PFSK-1 (cell line): ENCODE measurements around the gene ABCC3. TPM values are rescaled to one million over a fixed set of nuclear protein-coding genes. Genes with fewer than 3 reads are reported as not detected.

ENCODE experiments used
- FOXP2 ChIP-seq: optimal IDR thresholded peaks from 2 replicates; pipeline ENCODE3; 2011; ENCODE audit warnings: borderline replicate concordance, control low read depth, inconsistent platforms; ENCODE audit not compliant: insufficient read depth; ENCODE audit errors: extremely low read length, extremely low read depth
- POLR2AphosphoS5 ChIP-seq: IDR thresholded peaks from 2 replicates; pipeline ENCODE4 v1.6.1; 2012; ENCODE audit warnings: low read depth, mild to moderate bottlenecking, control low read depth, low read length, moderate library complexity
- SIN3A ChIP-seq: IDR thresholded peaks from 2 replicates; pipeline ENCODE4 v1.6.1; 2012; ENCODE audit warnings: mild to moderate bottlenecking, low read length, moderate library complexity, borderline replicate concordance; ENCODE audit not compliant: insufficient read depth
- TAF1 ChIP-seq: IDR thresholded peaks from 2 replicates; pipeline ENCODE4 v1.6.1; 2012; ENCODE audit warnings: low read length, control low read depth, borderline replicate concordance; ENCODE audit not compliant: insufficient read depth
- polyA plus RNA-seq: library from polyadenylated mRNA; unstranded; fragments of >200 nt; gene quantifications from one replicate; pipeline ENCODE4 v1.2.1, GENCODE V29; 2012; ENCODE audit warnings: low read depth, missing spikeins; ENCODE audit not compliant: insufficient read length
- TF ChIP-seq, protein P1 (sequence below), 2 experiments: IDR thresholded peaks; 2 replicates each; pipeline versions ENCODE4 v1.6.1 to v1.8.0; 2011 to 2012; ENCODE audit warnings: low read depth in 2 of 2, low read length in 2 of 2, control low read depth in 1 of 2, inconsistent platforms in 1 of 2, mild to moderate bottlenecking in 1 of 2, moderate library complexity in 1 of 2; ENCODE audit not compliant: insufficient read depth in 1 of 2

The ABCC3 gene
- polyA plus RNA-seq = 0.33 TPM

DNA sequence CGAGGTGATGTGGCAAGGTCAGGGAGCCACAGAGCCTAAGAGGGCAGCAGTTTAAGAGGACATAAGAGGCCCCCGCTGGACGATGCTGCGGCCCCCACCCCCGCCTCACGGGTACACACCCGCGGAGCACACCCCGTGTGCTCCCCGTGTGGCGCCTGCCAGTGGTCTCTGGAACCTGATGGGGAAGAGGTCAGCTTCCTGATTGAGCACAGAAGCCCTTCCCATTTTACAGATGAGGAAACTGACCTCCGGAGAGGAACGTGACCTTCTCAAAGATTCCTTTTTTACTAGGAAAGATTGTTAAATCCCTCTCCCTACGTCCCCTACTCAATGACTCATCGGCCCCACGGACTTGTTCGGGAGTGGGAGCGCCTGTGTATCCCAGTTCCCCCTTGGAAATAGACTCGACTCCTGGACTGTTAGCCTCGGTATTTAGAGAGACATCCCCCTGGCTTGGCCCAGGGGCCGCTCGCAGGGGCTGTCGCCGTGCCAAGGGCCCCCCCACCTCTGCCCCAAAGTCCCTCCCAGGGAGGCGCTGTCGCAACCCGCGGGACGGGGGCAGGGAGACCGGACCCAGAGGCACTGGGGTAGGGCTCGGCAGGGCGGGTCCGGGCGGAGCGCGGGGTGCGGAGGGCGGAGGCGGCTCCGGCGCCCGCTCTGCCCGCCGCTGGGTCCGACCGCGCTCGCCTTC is at the start of gene ABCC3:
Gene ABCC3, plus strand, starts transcription at position 658 of the 691 bp plus-strand sequence. CDS start 56 bp downstream, outside the sequence.
- TF ChIP-seq SIN3A (no peak), POLR2AphosphoS5 (no peak), TAF1 (no peak)
- TF ChIP-seq, protein P1, sequence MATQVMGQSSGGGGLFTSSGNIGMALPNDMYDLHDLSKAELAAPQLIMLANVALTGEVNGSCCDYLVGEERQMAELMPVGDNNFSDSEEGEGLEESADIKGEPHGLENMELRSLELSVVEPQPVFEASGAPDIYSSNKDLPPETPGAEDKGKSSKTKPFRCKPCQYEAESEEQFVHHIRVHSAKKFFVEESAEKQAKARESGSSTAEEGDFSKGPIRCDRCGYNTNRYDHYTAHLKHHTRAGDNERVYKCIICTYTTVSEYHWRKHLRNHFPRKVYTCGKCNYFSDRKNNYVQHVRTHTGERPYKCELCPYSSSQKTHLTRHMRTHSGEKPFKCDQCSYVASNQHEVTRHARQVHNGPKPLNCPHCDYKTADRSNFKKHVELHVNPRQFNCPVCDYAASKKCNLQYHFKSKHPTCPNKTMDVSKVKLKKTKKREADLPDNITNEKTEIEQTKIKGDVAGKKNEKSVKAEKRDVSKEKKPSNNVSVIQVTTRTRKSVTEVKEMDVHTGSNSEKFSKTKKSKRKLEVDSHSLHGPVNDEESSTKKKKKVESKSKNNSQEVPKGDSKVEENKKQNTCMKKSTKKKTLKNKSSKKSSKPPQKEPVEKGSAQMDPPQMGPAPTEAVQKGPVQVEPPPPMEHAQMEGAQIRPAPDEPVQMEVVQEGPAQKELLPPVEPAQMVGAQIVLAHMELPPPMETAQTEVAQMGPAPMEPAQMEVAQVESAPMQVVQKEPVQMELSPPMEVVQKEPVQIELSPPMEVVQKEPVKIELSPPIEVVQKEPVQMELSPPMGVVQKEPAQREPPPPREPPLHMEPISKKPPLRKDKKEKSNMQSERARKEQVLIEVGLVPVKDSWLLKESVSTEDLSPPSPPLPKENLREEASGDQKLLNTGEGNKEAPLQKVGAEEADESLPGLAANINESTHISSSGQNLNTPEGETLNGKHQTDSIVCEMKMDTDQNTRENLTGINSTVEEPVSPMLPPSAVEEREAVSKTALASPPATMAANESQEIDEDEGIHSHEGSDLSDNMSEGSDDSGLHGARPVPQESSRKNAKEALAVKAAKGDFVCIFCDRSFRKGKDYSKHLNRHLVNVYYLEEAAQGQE (IDR thresholded peaks at IDR 0.05; ENCODE audit: insufficient read depth in 1 of 2, low read depth in 2 of 2, low read length in 2 of 2) = no peak

GRCh38 chr17:50585346-50585745 is 49.3 kb upstream of the ABCC3 start:
- TF ChIP-seq FOXP2 (no peak), TAF1 (no peak), POLR2AphosphoS5 (no peak), SIN3A (no peak)
- TF ChIP-seq, protein P1 (IDR thresholded peaks at IDR 0.05; ENCODE audit: insufficient read depth in 1 of 2, low read depth in 2 of 2, low read length in 2 of 2) = no peak

DNA sequence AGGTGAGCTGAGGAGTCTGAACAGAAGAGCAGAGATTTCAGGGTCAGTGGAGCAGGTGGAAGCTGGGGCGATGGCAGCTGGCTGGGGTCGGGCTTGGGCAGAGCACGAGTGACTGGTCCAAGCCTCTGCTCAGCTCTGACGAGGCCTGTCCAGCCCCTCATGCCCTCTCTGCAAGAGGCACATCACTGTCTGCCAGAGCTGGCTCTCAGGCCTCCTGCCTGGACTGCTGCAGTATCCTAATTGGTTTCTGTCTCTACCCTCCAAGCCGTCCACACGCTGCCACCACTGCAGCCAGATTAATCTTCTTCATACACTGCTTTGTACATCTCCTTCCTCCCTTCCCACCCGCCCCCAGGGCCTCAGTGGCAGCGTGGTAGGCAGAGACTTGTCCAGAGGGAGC is 48.8 kb upstream of the ABCC3 start:
- TF ChIP-seq, protein P1 (IDR thresholded peaks at IDR 0.05; ENCODE audit: insufficient read depth in 1 of 2, low read depth in 2 of 2, low read length in 2 of 2) = no peak
- TF ChIP-seq POLR2AphosphoS5 (no peak), TAF1 (no peak), FOXP2 (no peak), SIN3A (no peak)

GRCh38 chr17:50586421-50587247 is 48.0 kb upstream of the ABCC3 start:
- TF ChIP-seq POLR2AphosphoS5 = no peak
- no peak for TF ChIP-seq TAF1
- no peak for TF ChIP-seq FOXP2
- TF ChIP-seq, protein P1 (IDR thresholded peaks at IDR 0.05; ENCODE audit: insufficient read depth in 1 of 2, low read depth in 2 of 2, low read length in 2 of 2) = no peak
- no peak for TF ChIP-seq SIN3A
